ENCODE results near the gene DENND1B.

GRCh38 chr1:197649188-197649587 is 126.1 kb downstream of the DENND1B start:
- no peak for TF ChIP-seq CTCF (IDR thresholded peaks at IDR 0.05)
- no peak for TF ChIP-seq POLR2A (IDR thresholded peaks at IDR 0.05)

Measured in testis (tissue), 2 donors.